PC-9 (cell line): Measurements from ENCODE around the gene GSTT2.

Experiments used
- EZH2 ChIP-seq: fragments of 200-600 bp; sonication (generic); IDR thresholded peaks from 2 replicates; pipeline ENCODE4 v1.8.0; 2017; ENCODE audit warnings: antibody characterized with exemption, low read depth
- TF ChIP-seq, protein P1 (sequence below): fragments of 200-600 bp; sonication (generic); conservative IDR thresholded peaks from 2 replicates; pipeline ENCODE4 v1.6.1; 2017; ENCODE audit warnings: mixed run types, antibody characterized with exemption, mild to moderate bottlenecking, moderate library complexity

DNA sequence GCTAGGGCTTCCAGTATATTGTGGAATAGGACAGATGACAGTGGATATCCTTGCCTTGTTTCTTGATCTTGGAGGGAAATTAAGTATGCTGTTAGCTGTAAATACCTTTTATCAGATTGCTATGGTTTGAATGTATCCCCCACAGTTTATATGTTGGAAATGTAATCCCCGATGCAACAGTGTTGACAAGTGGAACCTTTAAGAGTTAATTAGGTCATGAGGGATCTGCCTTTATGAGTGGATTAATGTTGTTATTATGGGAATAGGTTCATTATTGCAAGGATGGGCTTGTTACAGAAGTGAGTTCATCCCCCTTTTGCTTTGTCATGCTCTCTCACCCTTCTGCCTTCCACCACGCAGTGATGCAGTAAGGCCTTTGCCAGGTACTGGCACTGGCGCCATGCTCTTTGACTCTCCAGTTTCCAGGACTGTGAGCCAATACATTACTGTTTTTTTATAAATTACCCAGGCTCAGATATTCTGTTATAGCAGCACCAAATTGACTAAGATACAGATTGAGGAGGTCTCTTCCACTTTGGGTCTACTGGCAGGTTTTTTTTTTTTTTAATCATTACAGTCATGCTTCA, 47.5 kb downstream of the GSTT2 start:
- TF ChIP-seq, protein P1, sequence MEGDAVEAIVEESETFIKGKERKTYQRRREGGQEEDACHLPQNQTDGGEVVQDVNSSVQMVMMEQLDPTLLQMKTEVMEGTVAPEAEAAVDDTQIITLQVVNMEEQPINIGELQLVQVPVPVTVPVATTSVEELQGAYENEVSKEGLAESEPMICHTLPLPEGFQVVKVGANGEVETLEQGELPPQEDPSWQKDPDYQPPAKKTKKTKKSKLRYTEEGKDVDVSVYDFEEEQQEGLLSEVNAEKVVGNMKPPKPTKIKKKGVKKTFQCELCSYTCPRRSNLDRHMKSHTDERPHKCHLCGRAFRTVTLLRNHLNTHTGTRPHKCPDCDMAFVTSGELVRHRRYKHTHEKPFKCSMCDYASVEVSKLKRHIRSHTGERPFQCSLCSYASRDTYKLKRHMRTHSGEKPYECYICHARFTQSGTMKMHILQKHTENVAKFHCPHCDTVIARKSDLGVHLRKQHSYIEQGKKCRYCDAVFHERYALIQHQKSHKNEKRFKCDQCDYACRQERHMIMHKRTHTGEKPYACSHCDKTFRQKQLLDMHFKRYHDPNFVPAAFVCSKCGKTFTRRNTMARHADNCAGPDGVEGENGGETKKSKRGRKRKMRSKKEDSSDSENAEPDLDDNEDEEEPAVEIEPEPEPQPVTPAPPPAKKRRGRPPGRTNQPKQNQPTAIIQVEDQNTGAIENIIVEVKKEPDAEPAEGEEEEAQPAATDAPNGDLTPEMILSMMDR: no peak
- TF ChIP-seq EZH2: no peak
